ENCODE measurements around the gene DNASE1L3. TPM values are rescaled to one million over a fixed set of nuclear protein-coding genes. Genes with fewer than 3 reads are reported as not detected.
A peak's percentile ranks its signal among the peaks of the same experiment; 100 is the strongest.

Gene DNASE1L3
- total RNA-seq, 4 donors from 2014 or later = 0.80 to 2.9 (median 2.2) TPM; not detected in 1

GRCh38 chr3:58178528-58179234 lies 32.1 kb downstream of the DNASE1L3 start:
- H3K9me3 ChIP-seq = no peaks in the 10 kb centered on the region
- DNase-seq (ENCODE audit: extremely low spot score) = no peak
- H3K4me3 ChIP-seq = peak overlapping the region in 2 of 4 donors; percentile 58 to 64
- H3K4me1 ChIP-seq = peaks cover 35 to 49% (median 47%) of the 10 kb centered on the region in 4 donors
- intact Hi-C loops (cut with DNase I) = loop anchor here (5.0 to 10.0 kb wide), 2 partner anchors 39 to 304 kb away; no protein-coding TSS in a partner anchor
- no peak for TF ChIP-seq POLR2AphosphoS5 (IDR thresholded peaks at IDR 0.05)
- TF ChIP-seq POLR2A (IDR thresholded peaks at IDR 0.05; ENCODE audit: low read depth) = no peak
- TF ChIP-seq CTCF (IDR thresholded peaks at IDR 0.05) = no peak
- no peak for TF ChIP-seq EP300 (IDR thresholded peaks at IDR 0.05)
- no peaks in the 10 kb centered on the region for H3K36me3 ChIP-seq
- 79% methylated on average over 14 of the region's 17 CpGs for WGBS
- H3K27ac ChIP-seq (replicated peaks in 1 of 4) = peak overlapping the region in 1 of 4 donors; percentile 60
- H3K27me3 ChIP-seq = no peaks in the 10 kb centered on the region

DNA sequence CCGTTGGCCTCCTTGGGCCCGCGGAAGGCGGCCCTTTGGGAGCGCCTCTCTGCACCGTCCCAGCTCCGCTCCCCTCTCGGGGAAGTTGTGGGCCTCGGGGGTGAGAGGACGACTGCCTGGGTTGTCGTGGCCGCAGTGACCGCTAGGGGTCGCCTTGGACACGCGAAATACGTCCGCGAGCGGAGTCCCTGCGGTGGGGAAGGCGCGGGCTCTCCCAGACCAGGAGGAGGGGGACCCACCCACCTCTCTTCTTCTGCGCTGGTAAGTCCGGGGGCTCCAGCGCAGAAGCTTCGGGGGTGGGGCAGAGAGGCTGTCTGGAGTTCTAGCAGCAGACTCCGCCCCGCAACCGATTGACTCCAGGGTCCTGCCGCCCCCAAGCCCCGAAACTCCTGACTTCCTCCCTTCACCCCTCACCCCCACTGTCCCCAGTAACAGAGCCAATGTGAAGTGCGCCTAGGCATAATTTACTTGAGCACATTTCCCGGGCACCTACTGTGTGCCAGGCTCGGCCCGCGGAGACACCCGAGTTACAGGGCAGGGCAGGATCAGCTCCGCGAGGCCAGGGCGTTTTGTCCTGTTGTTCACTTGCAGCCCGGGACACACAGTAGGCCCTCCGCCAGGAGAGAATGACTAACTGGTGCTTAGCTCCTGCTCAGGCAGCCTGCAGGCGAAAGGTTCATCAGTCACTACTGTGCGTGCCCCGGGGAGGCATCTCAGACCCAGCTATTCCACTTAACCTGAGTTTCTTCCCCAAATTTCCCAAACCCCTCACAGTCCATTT lies 32.8 kb downstream of the DNASE1L3 start:
- peak; percentile 34 to 38 for TF ChIP-seq POLR2AphosphoS5 (IDR thresholded peaks at IDR 0.05)
- no peak for TF ChIP-seq EP300 (IDR thresholded peaks at IDR 0.05)
- peak; percentile 93 to 98 (median 93) for TF ChIP-seq CTCF (IDR thresholded peaks at IDR 0.05)
- Histone ChIP-seq H3K9me3 (no peaks in the 10 kb centered on the region), H3K4me3 (peak overlapping the region; percentile 53 to 64 (median 56)), H3K4me1 (peaks cover 39 to 56% (median 52%) of the 10 kb centered on the region in 4 donors), H3K36me3 (no peaks in the 10 kb centered on the region), H3K27me3 (no peaks in the 10 kb centered on the region), H3K27ac (replicated peaks in 1 of 4) (peak overlapping the region in 3 of 4 donors; percentile 27 to 60 (median 44))
- DNase-seq (ENCODE audit: extremely low spot score) = peak; percentile 97
- WGBS = 6% methylated on average over 28 of the region's 46 CpGs
- intact Hi-C loops (cut with DNase I) = loop anchor here (5.0 to 10.0 kb wide), 2 partner anchors 39 to 303 kb away; no protein-coding TSS in a partner anchor

GRCh38 chr3:58176827-58177489 lies 33.8 kb downstream of the DNASE1L3 start:
- H3K9me3 ChIP-seq = no peaks in the 10 kb centered on the region
- peaks cover 39 to 56% (median 52%) of the 10 kb centered on the region in 4 donors for H3K4me1 ChIP-seq
- no peaks in the 10 kb centered on the region for H3K27me3 ChIP-seq
- TF ChIP-seq CTCF (IDR thresholded peaks at IDR 0.05) (no peak), POLR2AphosphoS5 (IDR thresholded peaks at IDR 0.05) (no peak), EP300 (IDR thresholded peaks at IDR 0.05) (no peak), POLR2A (IDR thresholded peaks at IDR 0.05; ENCODE audit: low read depth) (no peak)
- H3K36me3 ChIP-seq = peaks cover 0 to 5% (median 0%) of the 10 kb centered on the region in 4 donors
- H3K4me3 ChIP-seq = peak overlapping the region in 1 of 4 donors; percentile 53
- intact Hi-C loops (cut with DNase I) = loop anchor here (5.0 to 10.0 kb wide), 2 partner anchors 40 to 302 kb away; no protein-coding TSS in a partner anchor
- no peak overlapping the region for H3K27ac ChIP-seq (replicated peaks in 1 of 4)
- 93% methylated on average over 10 of the region's 10 CpGs for WGBS
- no peak for DNase-seq (ENCODE audit: extremely low spot score)

DNA sequence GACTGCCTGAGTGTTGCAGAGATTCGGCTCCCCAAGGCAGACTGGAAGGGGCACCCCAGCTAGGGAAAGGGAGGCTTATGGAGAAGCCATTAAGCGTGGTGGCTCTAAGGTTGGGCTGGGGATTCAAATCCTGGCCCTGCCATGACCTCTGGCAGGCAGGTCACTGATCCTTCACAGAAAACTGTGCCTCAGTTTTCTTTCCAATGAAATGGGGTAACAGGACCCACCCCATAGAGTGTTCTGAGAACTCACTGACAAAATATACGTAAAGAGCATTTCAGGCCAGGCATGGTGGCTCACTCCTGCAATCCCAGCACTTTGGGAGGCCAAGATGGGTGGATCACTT lies 34.6 kb downstream of the DNASE1L3 start:
- intact Hi-C loops (cut with DNase I) = loop anchor here (5.0 to 10.0 kb wide), 2 partner anchors 41 to 301 kb away; no protein-coding TSS in a partner anchor
- DNase-seq (ENCODE audit: extremely low spot score) = no peak
- no peaks in the 10 kb centered on the region for H3K27me3 ChIP-seq
- H3K27ac ChIP-seq (replicated peaks in 1 of 4) = peak overlapping the region in 3 of 4 donors; percentile 68 to 74 (median 69)
- no peak for TF ChIP-seq CTCF (IDR thresholded peaks at IDR 0.05)
- TF ChIP-seq POLR2A (IDR thresholded peaks at IDR 0.05; ENCODE audit: low read depth) = no peak
- no peak overlapping the region for H3K4me3 ChIP-seq
- H3K4me1 ChIP-seq = peaks cover 39 to 56% (median 52%) of the 10 kb centered on the region in 4 donors
- H3K36me3 ChIP-seq = peaks cover 0 to 12% (median 3%) of the 10 kb centered on the region in 4 donors
- WGBS = 94% methylated on average over 2 of the region's 3 CpGs
- H3K9me3 ChIP-seq = no peaks in the 10 kb centered on the region

Measured in esophagus muscularis mucosa (tissue), 4 donors.